Liver (tissue), 9 donors: ENCODE measurements around the gene FAM241B. TPM values are rescaled to one million over a fixed set of nuclear protein-coding genes. Genes with fewer than 3 reads are reported as not detected.

Experiments used
- DNase-seq: peaks from one replicate; pipeline ENCODE4 v3.0.0-alpha.2; 2017; ENCODE audit warnings: low spot score
- H3K27ac ChIP-seq, 2 donors: one replicate each; pipeline ENCODE4 v1.7.0; 2013; ENCODE audit warnings: inconsistent platforms in 2 of 2, low read length in 2 of 2, control low read depth in 1 of 2, low read depth in 1 of 2, mild to moderate bottlenecking in 1 of 2
- H3K27me3 ChIP-seq, 4 donors: one replicate each; pipeline versions ENCODE4 v1.6.1 to v1.7.0; 2013; ENCODE audit warnings: low read length in 3 of 4, inconsistent platforms in 1 of 4, mild to moderate bottlenecking in 1 of 4, moderate library complexity in 1 of 4; ENCODE audit not compliant: control insufficient read depth in 4 of 4, insufficient read depth in 4 of 4
- H3K36me3 ChIP-seq, 4 donors: one replicate each; pipeline versions ENCODE4 v1.6.1 to v1.7.0; 2013; ENCODE audit warnings: low read length in 3 of 4, mild to moderate bottlenecking in 3 of 4, low read depth in 1 of 4, moderate library complexity in 1 of 4; ENCODE audit not compliant: control insufficient read depth in 4 of 4, insufficient read depth in 3 of 4
- H3K4me1 ChIP-seq, 4 donors: one replicate each; pipeline versions ENCODE4 v1.6.1 to v1.7.0; 2013; ENCODE audit warnings: low read length in 3 of 4, mild to moderate bottlenecking in 3 of 4, moderate library complexity in 1 of 4; ENCODE audit not compliant: control insufficient read depth in 4 of 4, insufficient read depth in 4 of 4
- H3K4me3 ChIP-seq, 3 donors: one replicate each; pipeline versions ENCODE4 v1.6.1 to v1.7.0; 2013; ENCODE audit warnings: low read length in 3 of 3, control low read depth in 1 of 3, low read depth in 1 of 3, mild to moderate bottlenecking in 1 of 3
- H3K9ac ChIP-seq, 2 donors: one replicate each; pipeline ENCODE4 v1.7.0; 2013; ENCODE audit warnings: low read length in 2 of 2, mild to moderate bottlenecking in 2 of 2, moderate library complexity in 2 of 2, control low read depth in 1 of 2, low read depth in 1 of 2
- H3K9me3 ChIP-seq, 4 donors: one replicate each; pipeline versions ENCODE4 v1.6.1 to v1.7.0; 2013; ENCODE audit warnings: low read length in 3 of 4; ENCODE audit not compliant: control insufficient read depth in 4 of 4
- EGR1 ChIP-seq, 2 donors: IDR thresholded peaks; 2 replicates each; pipeline ENCODE4 v1.6.1; 2016 to 2018; ENCODE audit warnings: antibody characterized with exemption in 2 of 2, low read depth in 2 of 2
- FOXA1 ChIP-seq: IDR thresholded peaks from 2 replicates; pipeline ENCODE4 v1.6.1; 2016; ENCODE audit warnings: antibody characterized with exemption
- FOXA2 ChIP-seq: IDR thresholded peaks from 2 replicates; pipeline ENCODE4 v1.6.1; 2016; ENCODE audit warnings: antibody characterized with exemption
- GABPA ChIP-seq, 2 donors: IDR thresholded peaks in 1 of 2; conservative IDR thresholded peaks in 1 of 2; 2 replicates each; pipeline ENCODE4 v1.6.1; 2016; ENCODE audit warnings: antibody characterized with exemption in 2 of 2, mild to moderate bottlenecking in 1 of 2, moderate library complexity in 1 of 2
- HNF4A ChIP-seq, 2 donors: conservative IDR thresholded peaks; 2 replicates each; pipeline ENCODE4 v1.6.1; 2016; ENCODE audit warnings: antibody characterized with exemption in 2 of 2, mild to moderate bottlenecking in 2 of 2
- HNF4G ChIP-seq: IDR thresholded peaks from 2 replicates; pipeline ENCODE4 v1.6.1; 2016; ENCODE audit warnings: antibody characterized with exemption
- JUND ChIP-seq, 2 donors: IDR thresholded peaks; 2 replicates each; pipeline ENCODE4 v1.6.1; 2016; ENCODE audit warnings: antibody characterized with exemption in 2 of 2
- NR2F2 ChIP-seq: IDR thresholded peaks from 2 replicates; pipeline ENCODE4 v1.6.1; 2016; ENCODE audit warnings: antibody characterized with exemption
- RAD21 ChIP-seq, 2 donors: IDR thresholded peaks; 2 replicates each; pipeline ENCODE4 v1.6.1; 2016; ENCODE audit warnings: antibody characterized with exemption in 2 of 2, mild to moderate bottlenecking in 2 of 2
- RXRA ChIP-seq, 2 donors: IDR thresholded peaks; 2 replicates each; pipeline ENCODE4 v1.6.1; 2017 to 2018; ENCODE audit warnings: antibody characterized with exemption in 2 of 2, mild to moderate bottlenecking in 1 of 2
- SP1 ChIP-seq: IDR thresholded peaks from 2 replicates; pipeline ENCODE4 v1.6.1; 2018; ENCODE audit warnings: antibody characterized with exemption, mild to moderate bottlenecking
- TAF1 ChIP-seq: conservative IDR thresholded peaks from 2 replicates; pipeline ENCODE4 v1.6.1; 2016; ENCODE audit warnings: antibody characterized with exemption, mild to moderate bottlenecking
- YY1 ChIP-seq: IDR thresholded peaks from 2 replicates; pipeline ENCODE4 v1.6.1; 2016; ENCODE audit warnings: antibody characterized with exemption, mild to moderate bottlenecking
- WGBS: extraction: QIAGEN DNeasy Blood & Tissue Kit; methylation state at CpG from one replicate; pipeline ENCODE4 v1.1.7; 2013; 5-methylcytosine and 5-hydroxymethylcytosine counted together
- polyA plus RNA-seq, 2 donors: library from polyadenylated mRNA; stranded (reverse) in 1 of 2; unstranded in 1 of 2; fragments of 200-250 nt in 1 of 2; fragments of >200 nt in 1 of 2; fragmentation: Nextera tagmentation in 1 of 2; extraction: Ambion mirVana in 1 of 2; gene quantifications; one replicate each; pipeline versions ENCODE4 v1.2.1 to v1.2.3, GENCODE V29; 2013 to 2015
- total RNA-seq, 2 donors: library from RNA; depleted of rRNA; stranded (reverse); fragments of >200 nt; gene quantifications; one replicate each; pipeline ENCODE4 v1.2.3, GENCODE V29; 2014
- TF ChIP-seq, protein P1 (sequence below): IDR thresholded peaks from 2 replicates; pipeline ENCODE4 v1.6.1; 2016; ENCODE audit warnings: antibody characterized with exemption
- TF ChIP-seq, protein P2 (sequence below): IDR thresholded peaks from 2 replicates; pipeline ENCODE4 v1.6.1; 2016; ENCODE audit warnings: antibody characterized with exemption
- TF ChIP-seq, protein P3 (sequence below): IDR thresholded peaks from 2 replicates; pipeline ENCODE4 v1.6.1; 2016; ENCODE audit warnings: antibody characterized with exemption, mild to moderate bottlenecking
- TF ChIP-seq, protein P4 (sequence below): IDR thresholded peaks from 2 replicates; pipeline ENCODE4 v1.6.1; 2016; ENCODE audit warnings: antibody characterized with exemption
- TF ChIP-seq, protein P5 (sequence below): fragments of 150-350 bp; IDR thresholded peaks from 2 replicates; pipeline ENCODE4 v1.5.1; 2017; ENCODE audit warnings: improper control_type of control experiment, low read depth, low read length; ENCODE audit not compliant: missing input control
- donor health status: healthy.
- donor health status: healthy.
- donor health status: healthy.
- donor health status: healthy.
- donor health status: healthy.

The FAM241B gene
- total and polyA plus RNA-seq, 4 donors, result 0.84 to 2.5 (median 1.7) TPM

DNA sequence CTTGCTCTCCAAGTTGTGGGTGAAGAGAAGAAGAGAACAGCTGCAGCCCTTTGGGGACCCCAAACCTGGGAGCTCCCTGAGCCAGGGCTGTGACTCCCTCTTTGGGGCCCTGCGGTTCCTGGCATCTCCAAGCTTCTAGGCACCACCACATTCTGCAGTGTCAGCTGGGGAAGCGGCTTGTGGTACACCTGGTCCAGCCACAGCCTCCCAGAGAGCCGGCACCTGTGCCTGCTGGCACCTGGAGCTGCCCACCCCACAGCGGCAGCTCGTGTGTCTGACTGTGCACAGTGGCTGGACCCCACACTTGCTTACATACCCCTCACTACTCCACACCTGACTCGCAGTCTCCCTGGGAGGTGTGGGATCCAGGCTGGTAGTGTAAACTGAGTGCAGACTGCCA lies 23.5 kb downstream of the FAM241B start:
- no peak overlapping the region for H3K4me3 ChIP-seq
- no peaks in the 10 kb centered on the region for H3K36me3 ChIP-seq
- no peak overlapping the region for H3K27ac ChIP-seq
- H3K9ac ChIP-seq, result no peak overlapping the region
- peaks cover 0 to 2% (median 0%) of the 10 kb centered on the region in 4 donors for H3K4me1 ChIP-seq
- whole genome bisulfite sequencing, result 94% methylated on average over 6 of the region's 6 CpGs
- no peak for DNase-seq
- no peaks in the 10 kb centered on the region for H3K9me3 ChIP-seq
- TF ChIP-seq HNF4G (no peak), SP1 (no peak), GABPA (IDR thresholded peaks at IDR 0.05 in 1 of 2, conservative IDR thresholded peaks at IDR 0.05 in 1 of 2) (no peak), HNF4A (conservative IDR thresholded peaks at IDR 0.05) (no peak), RAD21 (IDR thresholded peaks at IDR 0.05) (no peak), FOXA1 (no peak), TAF1 (no peak), NR2F2 (no peak), EGR1 (IDR thresholded peaks at IDR 0.05; ENCODE audit: low read depth in 2 of 2) (no peak), JUND (IDR thresholded peaks at IDR 0.05) (no peak), YY1 (no peak), RXRA (IDR thresholded peaks at IDR 0.05) (no peak), FOXA2 (no peak)
- TF ChIP-seq, protein P1, sequence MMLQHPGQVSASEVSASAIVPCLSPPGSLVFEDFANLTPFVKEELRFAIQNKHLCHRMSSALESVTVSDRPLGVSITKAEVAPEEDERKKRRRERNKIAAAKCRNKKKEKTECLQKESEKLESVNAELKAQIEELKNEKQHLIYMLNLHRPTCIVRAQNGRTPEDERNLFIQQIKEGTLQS, result no peak
- TF ChIP-seq, protein P2, sequence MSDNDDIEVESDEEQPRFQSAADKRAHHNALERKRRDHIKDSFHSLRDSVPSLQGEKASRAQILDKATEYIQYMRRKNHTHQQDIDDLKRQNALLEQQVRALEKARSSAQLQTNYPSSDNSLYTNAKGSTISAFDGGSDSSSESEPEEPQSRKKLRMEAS, result no peak
- TF ChIP-seq, protein P3, sequence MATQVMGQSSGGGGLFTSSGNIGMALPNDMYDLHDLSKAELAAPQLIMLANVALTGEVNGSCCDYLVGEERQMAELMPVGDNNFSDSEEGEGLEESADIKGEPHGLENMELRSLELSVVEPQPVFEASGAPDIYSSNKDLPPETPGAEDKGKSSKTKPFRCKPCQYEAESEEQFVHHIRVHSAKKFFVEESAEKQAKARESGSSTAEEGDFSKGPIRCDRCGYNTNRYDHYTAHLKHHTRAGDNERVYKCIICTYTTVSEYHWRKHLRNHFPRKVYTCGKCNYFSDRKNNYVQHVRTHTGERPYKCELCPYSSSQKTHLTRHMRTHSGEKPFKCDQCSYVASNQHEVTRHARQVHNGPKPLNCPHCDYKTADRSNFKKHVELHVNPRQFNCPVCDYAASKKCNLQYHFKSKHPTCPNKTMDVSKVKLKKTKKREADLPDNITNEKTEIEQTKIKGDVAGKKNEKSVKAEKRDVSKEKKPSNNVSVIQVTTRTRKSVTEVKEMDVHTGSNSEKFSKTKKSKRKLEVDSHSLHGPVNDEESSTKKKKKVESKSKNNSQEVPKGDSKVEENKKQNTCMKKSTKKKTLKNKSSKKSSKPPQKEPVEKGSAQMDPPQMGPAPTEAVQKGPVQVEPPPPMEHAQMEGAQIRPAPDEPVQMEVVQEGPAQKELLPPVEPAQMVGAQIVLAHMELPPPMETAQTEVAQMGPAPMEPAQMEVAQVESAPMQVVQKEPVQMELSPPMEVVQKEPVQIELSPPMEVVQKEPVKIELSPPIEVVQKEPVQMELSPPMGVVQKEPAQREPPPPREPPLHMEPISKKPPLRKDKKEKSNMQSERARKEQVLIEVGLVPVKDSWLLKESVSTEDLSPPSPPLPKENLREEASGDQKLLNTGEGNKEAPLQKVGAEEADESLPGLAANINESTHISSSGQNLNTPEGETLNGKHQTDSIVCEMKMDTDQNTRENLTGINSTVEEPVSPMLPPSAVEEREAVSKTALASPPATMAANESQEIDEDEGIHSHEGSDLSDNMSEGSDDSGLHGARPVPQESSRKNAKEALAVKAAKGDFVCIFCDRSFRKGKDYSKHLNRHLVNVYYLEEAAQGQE, result no peak
- TF ChIP-seq, protein P4, sequence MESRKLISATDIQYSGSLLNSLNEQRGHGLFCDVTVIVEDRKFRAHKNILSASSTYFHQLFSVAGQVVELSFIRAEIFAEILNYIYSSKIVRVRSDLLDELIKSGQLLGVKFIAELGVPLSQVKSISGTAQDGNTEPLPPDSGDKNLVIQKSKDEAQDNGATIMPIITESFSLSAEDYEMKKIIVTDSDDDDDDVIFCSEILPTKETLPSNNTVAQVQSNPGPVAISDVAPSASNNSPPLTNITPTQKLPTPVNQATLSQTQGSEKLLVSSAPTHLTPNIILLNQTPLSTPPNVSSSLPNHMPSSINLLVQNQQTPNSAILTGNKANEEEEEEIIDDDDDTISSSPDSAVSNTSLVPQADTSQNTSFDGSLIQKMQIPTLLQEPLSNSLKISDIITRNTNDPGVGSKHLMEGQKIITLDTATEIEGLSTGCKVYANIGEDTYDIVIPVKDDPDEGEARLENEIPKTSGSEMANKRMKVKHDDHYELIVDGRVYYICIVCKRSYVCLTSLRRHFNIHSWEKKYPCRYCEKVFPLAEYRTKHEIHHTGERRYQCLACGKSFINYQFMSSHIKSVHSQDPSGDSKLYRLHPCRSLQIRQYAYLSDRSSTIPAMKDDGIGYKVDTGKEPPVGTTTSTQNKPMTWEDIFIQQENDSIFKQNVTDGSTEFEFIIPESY, result no peak
- TF ChIP-seq, protein P5, sequence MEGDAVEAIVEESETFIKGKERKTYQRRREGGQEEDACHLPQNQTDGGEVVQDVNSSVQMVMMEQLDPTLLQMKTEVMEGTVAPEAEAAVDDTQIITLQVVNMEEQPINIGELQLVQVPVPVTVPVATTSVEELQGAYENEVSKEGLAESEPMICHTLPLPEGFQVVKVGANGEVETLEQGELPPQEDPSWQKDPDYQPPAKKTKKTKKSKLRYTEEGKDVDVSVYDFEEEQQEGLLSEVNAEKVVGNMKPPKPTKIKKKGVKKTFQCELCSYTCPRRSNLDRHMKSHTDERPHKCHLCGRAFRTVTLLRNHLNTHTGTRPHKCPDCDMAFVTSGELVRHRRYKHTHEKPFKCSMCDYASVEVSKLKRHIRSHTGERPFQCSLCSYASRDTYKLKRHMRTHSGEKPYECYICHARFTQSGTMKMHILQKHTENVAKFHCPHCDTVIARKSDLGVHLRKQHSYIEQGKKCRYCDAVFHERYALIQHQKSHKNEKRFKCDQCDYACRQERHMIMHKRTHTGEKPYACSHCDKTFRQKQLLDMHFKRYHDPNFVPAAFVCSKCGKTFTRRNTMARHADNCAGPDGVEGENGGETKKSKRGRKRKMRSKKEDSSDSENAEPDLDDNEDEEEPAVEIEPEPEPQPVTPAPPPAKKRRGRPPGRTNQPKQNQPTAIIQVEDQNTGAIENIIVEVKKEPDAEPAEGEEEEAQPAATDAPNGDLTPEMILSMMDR, result no peak
- no peaks in the 10 kb centered on the region for H3K27me3 ChIP-seq
